Neural crest cell (in vitro differentiated cells): ENCODE results near the gene SPTBN2. TPM values are rescaled to one million over a fixed set of nuclear protein-coding genes. Genes with fewer than 3 reads are reported as not detected.
A peak's percentile ranks its signal among the peaks of the same experiment; 100 is the strongest.
"Not testable (repeated sequence)": the region's sequence is repeated elsewhere in the genome, so short reads cannot be mapped to it uniquely, and the experiment has no call there.

Experiments used
- DNase-seq: peaks from one replicate; pipeline ENCODE4 v3.0.0; 2021; ENCODE audit warnings: low read depth, mixed read lengths, low spot score
- H3K27ac Mint-ChIP-seq: one replicate; pipeline ENCODE4 v1.8.0; 2021; ENCODE audit warnings: mild to moderate bottlenecking, mixed read lengths; ENCODE audit not compliant: unreplicated experiment
- H3K27me3 Mint-ChIP-seq: 2 replicates; pipeline ENCODE4 v1.8.0; 2021; ENCODE audit warnings: low read depth, mild to moderate bottlenecking, mixed read lengths
- H3K36me3 Mint-ChIP-seq: 2 replicates; pipeline ENCODE4 v1.8.0; 2021; ENCODE audit warnings: low read depth, mild to moderate bottlenecking, mixed read lengths
- H3K4me1 Mint-ChIP-seq: 2 replicates; pipeline ENCODE4 v1.8.0; 2021; ENCODE audit warnings: mixed read lengths
- H3K4me3 Mint-ChIP-seq: one replicate; pipeline ENCODE4 v1.8.0; 2021; ENCODE audit warnings: mild to moderate bottlenecking, mixed read lengths
- H3K9me3 Mint-ChIP-seq: 2 replicates; pipeline ENCODE4 v1.8.0; 2021; ENCODE audit warnings: mixed read lengths
- CTCF ChIP-seq: fragments of 200-600 bp; sonication (generic); conservative IDR thresholded peaks from 2 replicates; pipeline ENCODE4 v1.5.0; 2021; ENCODE audit warnings: antibody characterized with exemption, mild to moderate bottlenecking
- total RNA-seq: library from RNA; stranded (reverse); gene quantifications from 2 replicates; pipeline ENCODE4 v1.2.1, GENCODE V29; 2021

The SPTBN2 gene
- total RNA-seq, 1 donor from 2014 or later = 43.6 TPM

GRCh38 chr11:66651016-66651415 is 78.0 kb downstream of the SPTBN2 start:
- Mint-ChIP-seq H3K4me3 (no peak overlapping the region), H3K4me1 (peaks cover 16% of the 10 kb centered on the region), H3K27me3 (peaks cover 3% of the 10 kb centered on the region), H3K36me3 (peaks cover 47% of the 10 kb centered on the region), H3K27ac (no peak overlapping the region), H3K9me3 (no peaks in the 10 kb centered on the region)
- no peak for DNase-seq
- TF ChIP-seq CTCF = no peak

DNA sequence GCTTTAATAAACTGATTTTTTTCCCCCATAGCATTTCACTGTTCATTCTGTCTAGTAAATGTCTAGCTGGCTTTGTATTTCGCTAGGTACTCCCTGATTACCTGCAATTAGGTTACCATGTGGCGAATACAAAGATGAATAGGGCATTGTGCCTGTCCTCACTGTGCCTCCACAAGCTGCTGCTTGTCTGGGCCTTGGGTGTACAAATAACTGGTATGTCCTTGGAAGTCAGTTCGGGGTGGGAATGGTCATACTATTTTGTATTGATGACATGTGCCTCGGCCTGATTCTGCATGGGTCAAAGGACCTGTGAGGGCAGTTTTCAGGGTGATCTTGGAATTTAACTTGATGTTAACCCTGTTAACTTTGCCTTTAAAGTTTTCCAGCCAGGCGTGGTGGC is 79.1 kb downstream of the SPTBN2 start:
- no peaks in the 10 kb centered on the region for H3K27me3 Mint-ChIP-seq
- H3K4me3 Mint-ChIP-seq = peak overlapping the region; percentile 12
- peaks cover 53% of the 10 kb centered on the region for H3K36me3 Mint-ChIP-seq
- no peak for TF ChIP-seq CTCF
- peaks cover 27% of the 10 kb centered on the region for H3K4me1 Mint-ChIP-seq
- H3K27ac Mint-ChIP-seq = peak overlapping the region; percentile 27
- DNase-seq = no peak
- H3K9me3 Mint-ChIP-seq = no peaks in the 10 kb centered on the region

DNA sequence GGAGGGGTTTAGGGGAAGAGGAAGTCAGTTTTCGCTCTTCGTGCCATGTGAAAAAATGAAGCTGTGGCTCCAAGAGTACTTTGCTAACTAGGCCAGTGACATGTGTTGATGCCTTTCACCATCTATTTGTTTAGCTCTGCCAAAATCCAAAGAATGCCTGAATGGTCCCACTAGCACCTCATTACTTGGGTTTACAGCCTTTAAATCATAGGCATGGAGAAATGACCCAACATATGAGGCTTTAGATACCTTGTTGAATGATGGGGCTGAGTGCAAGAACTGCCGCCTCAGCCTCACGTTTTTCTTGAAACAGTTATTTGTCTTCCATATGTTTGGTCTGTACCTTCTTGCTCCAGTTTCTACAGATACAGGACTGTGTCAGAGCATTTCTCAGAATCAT is 82.2 kb downstream of the SPTBN2 start:
- no peak for DNase-seq
- Mint-ChIP-seq H3K4me3 (peak overlapping the region; percentile 18), H3K9me3 (no peaks in the 10 kb centered on the region), H3K27ac (no peak overlapping the region), H3K27me3 (no peaks in the 10 kb centered on the region), H3K36me3 (peaks cover 64% of the 10 kb centered on the region), H3K4me1 (peaks cover 56% of the 10 kb centered on the region)
- TF ChIP-seq CTCF = no peak

DNA sequence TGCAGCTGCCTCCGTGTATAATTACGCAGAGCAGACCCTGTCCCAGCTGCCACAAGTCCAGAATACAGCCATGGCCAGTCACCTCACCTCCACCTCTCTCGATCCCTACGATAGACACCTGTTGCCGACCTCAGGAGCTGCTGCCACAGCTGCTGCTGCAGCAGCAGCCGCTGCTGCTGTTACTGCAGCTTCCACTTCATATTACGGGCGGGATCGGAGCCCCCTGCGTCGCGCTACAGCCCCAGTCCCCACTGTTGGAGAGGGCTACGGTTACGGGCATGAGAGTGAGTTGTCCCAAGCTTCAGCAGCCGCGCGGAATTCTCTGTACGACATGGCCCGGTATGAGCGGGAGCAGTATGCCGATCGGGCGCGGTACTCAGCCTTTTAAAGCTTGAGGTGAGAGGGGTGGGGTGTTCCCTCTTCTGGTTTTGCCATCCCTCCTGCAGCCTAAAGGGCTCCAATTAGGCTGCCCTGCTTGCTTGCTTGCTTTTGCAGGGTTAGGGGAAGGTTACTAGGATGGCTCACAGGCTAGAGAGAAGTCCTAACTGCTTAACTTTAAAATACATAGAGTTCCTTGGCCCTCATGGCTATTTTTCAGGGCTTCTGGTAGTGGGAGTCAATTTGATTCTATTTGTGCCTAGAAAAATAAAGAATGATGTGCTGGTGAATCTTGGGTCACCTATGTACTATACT is 85.1 kb downstream of the SPTBN2 start:
- peaks cover 63% of the 10 kb centered on the region for H3K36me3 Mint-ChIP-seq
- H3K27me3 Mint-ChIP-seq = peaks cover 5% of the 10 kb centered on the region
- peaks cover 82% of the 10 kb centered on the region for H3K4me1 Mint-ChIP-seq
- peak overlapping the region; percentile 99 for H3K4me3 Mint-ChIP-seq
- H3K27ac Mint-ChIP-seq = no peak overlapping the region
- H3K9me3 Mint-ChIP-seq = no peaks in the 10 kb centered on the region
- no peak for TF ChIP-seq CTCF
- no peak for DNase-seq

DNA sequence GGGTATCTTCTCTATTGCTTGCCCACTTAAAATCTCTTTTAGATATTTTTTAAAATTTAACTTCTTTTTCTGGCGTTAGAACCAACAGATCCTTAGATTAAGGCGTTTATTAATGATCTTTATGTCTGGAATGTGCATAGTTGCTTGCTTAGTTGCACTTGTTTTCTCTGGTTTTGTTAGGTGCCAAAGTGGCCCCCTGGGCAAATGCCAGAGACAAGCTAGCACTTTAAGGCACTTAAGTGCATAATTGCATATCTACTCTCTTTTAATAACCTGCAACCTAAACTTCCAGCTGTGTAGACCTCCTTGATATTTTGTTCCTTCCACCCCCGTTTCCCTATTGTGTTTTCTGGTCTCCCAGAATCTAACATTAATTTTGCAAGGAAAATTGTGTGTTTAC is 87.2 kb downstream of the SPTBN2 start:
- no peak for TF ChIP-seq CTCF
- H3K9me3 Mint-ChIP-seq = no peaks in the 10 kb centered on the region
- peak overlapping the region; percentile 99 for H3K4me3 Mint-ChIP-seq
- H3K4me1 Mint-ChIP-seq = peaks cover 88% of the 10 kb centered on the region
- DNase-seq = no peak
- peaks cover 63% of the 10 kb centered on the region for H3K36me3 Mint-ChIP-seq
- peaks cover 11% of the 10 kb centered on the region for H3K27me3 Mint-ChIP-seq
- no peak overlapping the region for H3K27ac Mint-ChIP-seq

- H3K9me3 Mint-ChIP-seq, DNase-seq: not testable (repeated sequence)
- peak overlapping the region; percentile 99 for H3K4me3 Mint-ChIP-seq
- peaks cover 77% of the 10 kb centered on the region for H3K4me1 Mint-ChIP-seq
- peaks cover 11% of the 10 kb centered on the region for H3K27me3 Mint-ChIP-seq
- peaks cover 48% of the 10 kb centered on the region for H3K36me3 Mint-ChIP-seq
- peak overlapping the region; percentile 100 for H3K27ac Mint-ChIP-seq
Measured at GRCh38 chr11:66639814-66640340, 89.1 kb downstream of the SPTBN2 start.
